Body of pancreas (tissue), 4 donors: Measurements from ENCODE around the gene ANKRD9. TPM values are rescaled to one million over a fixed set of nuclear protein-coding genes. Genes with fewer than 3 reads are reported as not detected.
A peak's percentile ranks its signal among the peaks of the same experiment; 100 is the strongest.
"Not testable (repeated sequence)": the region's sequence is repeated elsewhere in the genome, so short reads cannot be mapped to it uniquely, and the experiment has no call there.

ENCODE experiments used
- ATAC-seq: fragments of 150-250 bp; one replicate; pipeline ENCODE4 v1.9.1; 2016
- DNase-seq, 4 donors: peaks; one replicate each; pipeline ENCODE4 v3.0.0-alpha.2; 2019
- H3K27ac ChIP-seq, 4 donors: fragments of 200-600 bp; sonication (generic); 1 replicate in 3 of 4; 2 replicates in 1 of 4; pipeline versions ENCODE4 v1.5.1 to v1.6.1; 2016 to 2019; ENCODE audit warnings: mild to moderate bottlenecking in 1 of 4, mixed read lengths in 1 of 4, moderate library complexity in 1 of 4
- H3K27me3 ChIP-seq, 2 donors: fragments of 200-600 bp; sonication (generic); one replicate each; pipeline ENCODE4 v1.6.0; 2016; ENCODE audit warnings: mild to moderate bottlenecking in 1 of 2
- H3K36me3 ChIP-seq, 2 donors: fragments of 200-600 bp; sonication (generic); replicated peaks in 1 of 2; 2 replicates each; pipeline ENCODE4 v1.5.1; 2016; ENCODE audit warnings: low read depth in 2 of 2; ENCODE audit not compliant: insufficient read depth in 1 of 2
- H3K4me1 ChIP-seq: fragments of 200-600 bp; sonication (generic); one replicate; pipeline ENCODE4 v1.6.0; 2016
- H3K4me3 ChIP-seq, 2 donors: fragments of 200-600 bp; sonication (generic); 1 replicate in 1 of 2; 2 replicates in 1 of 2; pipeline ENCODE4 v1.5.1; 2016 to 2019
- H3K9me3 ChIP-seq, 3 donors: fragments of 200-600 bp; sonication (generic); 1 replicate in 2 of 3; 2 replicates in 1 of 3; pipeline ENCODE4 v1.5.1; 2016
- POLR2A ChIP-seq, 3 donors: fragments of 450-650 bp; IDR thresholded peaks; one replicate each; pipeline ENCODE4 v1.6.1; 2016; ENCODE audit warnings: antibody characterized with exemption in 3 of 3, mild to moderate bottlenecking in 2 of 3
- WGBS, 2 donors: methylation state at CpG; one replicate each; pipeline ENCODE4 v1.1.5; 2017; 5-methylcytosine and 5-hydroxymethylcytosine counted together
- intact Hi-C: fragments of 100-400 bp; cut with DNase I; formaldehyde crosslinking; loops from one replicate; pipeline ENCODE4 v1.15.1; 2023
- total RNA-seq, 2 donors: library from RNA; depleted of rRNA; stranded (reverse); fragments of >200 nt; gene quantifications; one replicate each; pipeline ENCODE4 v1.1.0, GENCODE V29; 2016
- TF ChIP-seq, protein P1 (sequence below), 7 experiments: fragments of 450-650 bp in 4 of 7; fragments of 200-600 bp in 3 of 7; sonication (generic) in 3 of 7; IDR thresholded peaks; one replicate each; pipeline ENCODE4 v1.5.1; 2016 to 2019; ENCODE audit warnings: antibody characterized with exemption in 7 of 7

ANKRD9 gene
- total RNA-seq, 2 donors from 2014 or later, result 49.8 to 87.7 TPM

DNA sequence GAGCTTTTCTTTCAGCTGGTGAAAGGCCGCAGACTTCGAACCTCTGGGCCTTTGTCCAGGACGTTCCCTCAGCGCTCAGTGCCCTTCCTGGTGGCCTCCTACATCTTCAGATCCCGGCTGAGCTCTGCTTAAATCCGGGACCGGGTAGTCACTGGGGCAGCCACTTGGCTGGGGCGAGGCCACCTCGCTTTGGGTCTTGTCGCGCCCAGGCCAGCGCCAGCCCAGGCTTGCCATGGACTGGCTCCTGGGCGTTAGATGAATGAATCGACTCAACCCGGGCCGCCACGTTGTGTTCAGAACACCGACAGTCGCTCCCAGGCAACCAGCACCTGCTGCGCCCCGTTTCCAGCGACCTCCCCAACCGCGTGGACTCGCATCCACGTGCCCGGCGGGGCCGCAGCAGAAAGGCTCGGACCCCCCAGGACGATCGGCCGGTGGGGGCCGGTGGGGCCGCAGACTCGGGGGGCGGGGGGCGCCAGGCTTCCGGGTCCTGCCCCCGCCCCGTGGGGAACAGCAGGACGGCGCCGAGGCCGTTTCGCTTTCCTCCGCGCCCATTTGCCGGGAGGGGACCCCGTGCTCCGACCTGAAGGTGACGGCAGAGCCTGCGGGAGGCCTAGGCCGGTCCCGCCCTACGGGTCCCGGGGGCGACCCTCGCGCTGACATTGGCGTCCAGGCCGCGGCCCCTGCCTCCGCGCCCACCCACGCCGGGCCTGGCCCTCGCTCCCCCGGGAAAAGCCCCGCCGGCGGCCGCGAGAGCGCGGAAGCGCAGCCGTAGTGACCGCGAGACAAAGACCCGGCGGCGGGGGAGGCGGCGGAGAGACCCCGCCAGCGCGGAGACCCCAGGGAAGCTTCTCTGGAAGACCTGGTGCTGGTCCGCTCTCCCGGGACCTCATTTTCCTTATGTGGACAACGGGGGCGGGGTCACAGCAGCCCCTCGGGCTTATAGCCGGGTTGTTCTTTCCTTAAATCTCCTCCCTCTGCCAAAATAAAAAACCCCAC, 45.5 kb upstream of the ANKRD9 start:
- intact Hi-C loops, result no loop called here
- DNase-seq (peak; percentile 51 to 65 (median 54)), ATAC-seq (peak; percentile 87)
- Histone ChIP-seq H3K27me3 (no peaks in the 10 kb centered on the region), H3K36me3 (no peaks in the 10 kb centered on the region), H3K27ac (peak overlapping the region in 3 of 4 donors; percentile 52 to 80 (median 72)), H3K4me3 (peak overlapping the region; percentile 88 to 92), H3K9me3 (no peaks in the 10 kb centered on the region), H3K4me1 (peaks cover 10% of the 10 kb centered on the region)
- TF ChIP-seq POLR2A (IDR thresholded peaks at IDR 0.05), result peak in 2 of 3 donors; percentile 23 to 25
- TF ChIP-seq, protein P1, sequence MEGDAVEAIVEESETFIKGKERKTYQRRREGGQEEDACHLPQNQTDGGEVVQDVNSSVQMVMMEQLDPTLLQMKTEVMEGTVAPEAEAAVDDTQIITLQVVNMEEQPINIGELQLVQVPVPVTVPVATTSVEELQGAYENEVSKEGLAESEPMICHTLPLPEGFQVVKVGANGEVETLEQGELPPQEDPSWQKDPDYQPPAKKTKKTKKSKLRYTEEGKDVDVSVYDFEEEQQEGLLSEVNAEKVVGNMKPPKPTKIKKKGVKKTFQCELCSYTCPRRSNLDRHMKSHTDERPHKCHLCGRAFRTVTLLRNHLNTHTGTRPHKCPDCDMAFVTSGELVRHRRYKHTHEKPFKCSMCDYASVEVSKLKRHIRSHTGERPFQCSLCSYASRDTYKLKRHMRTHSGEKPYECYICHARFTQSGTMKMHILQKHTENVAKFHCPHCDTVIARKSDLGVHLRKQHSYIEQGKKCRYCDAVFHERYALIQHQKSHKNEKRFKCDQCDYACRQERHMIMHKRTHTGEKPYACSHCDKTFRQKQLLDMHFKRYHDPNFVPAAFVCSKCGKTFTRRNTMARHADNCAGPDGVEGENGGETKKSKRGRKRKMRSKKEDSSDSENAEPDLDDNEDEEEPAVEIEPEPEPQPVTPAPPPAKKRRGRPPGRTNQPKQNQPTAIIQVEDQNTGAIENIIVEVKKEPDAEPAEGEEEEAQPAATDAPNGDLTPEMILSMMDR (IDR thresholded peaks at IDR 0.05), result no peak
- 8% methylated on average over 84 of the region's 94 CpGs; no CpG with 5 or more reads in 1 of the 2 donors for WGBS, 2 donors

DNA sequence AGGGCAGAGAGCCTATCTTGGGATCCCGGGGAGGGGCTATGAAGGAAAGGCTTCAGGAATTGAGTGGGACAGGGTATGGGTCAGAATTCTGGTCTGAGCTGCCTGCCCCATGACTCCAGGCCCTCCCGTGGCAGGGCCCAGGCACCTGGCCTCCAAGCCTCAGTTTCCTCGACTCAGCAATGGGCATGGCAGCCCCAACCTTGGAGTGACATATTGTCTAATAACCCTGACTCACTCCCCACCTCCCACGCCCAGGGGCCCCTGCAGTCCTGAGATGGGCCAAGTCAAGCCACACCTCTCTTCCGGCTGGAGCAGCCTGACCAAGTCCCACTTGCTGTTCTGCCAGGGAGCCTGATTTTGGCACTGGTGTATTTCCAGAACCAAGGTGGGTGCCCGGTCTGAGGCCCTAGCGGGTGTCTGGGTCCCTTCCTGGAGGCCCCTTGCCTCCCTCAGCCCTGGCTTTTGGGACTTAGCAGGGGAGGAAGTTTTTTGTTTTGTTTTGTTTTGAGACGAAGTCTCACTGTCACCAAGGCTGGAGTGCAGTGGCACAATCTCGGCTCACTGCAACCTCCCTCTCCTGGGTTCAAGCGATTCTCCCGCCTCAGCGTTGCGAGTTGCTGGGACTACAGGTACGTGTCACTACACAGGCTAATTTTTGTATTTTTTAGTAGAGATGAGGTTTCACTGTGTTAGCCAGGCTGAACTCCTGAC, 42.6 kb upstream of the ANKRD9 start:
- Histone ChIP-seq H3K4me1 (peaks cover 10% of the 10 kb centered on the region), H3K27me3 (no peaks in the 10 kb centered on the region), H3K9me3 (no peaks in the 10 kb centered on the region), H3K27ac (no peak overlapping the region), H3K4me3 (no peak overlapping the region), H3K36me3 (no peaks in the 10 kb centered on the region)
- ATAC-seq, result no peak
- no peak for DNase-seq
- TF ChIP-seq, protein P1 (IDR thresholded peaks at IDR 0.05), result no peak
- TF ChIP-seq POLR2A (IDR thresholded peaks at IDR 0.05), result no peak
- intact Hi-C loops, result no loop called here
- 81 to 85% methylated on average over 9 to 14 of the region's 14 CpGs for WGBS, 2 donors

DNA sequence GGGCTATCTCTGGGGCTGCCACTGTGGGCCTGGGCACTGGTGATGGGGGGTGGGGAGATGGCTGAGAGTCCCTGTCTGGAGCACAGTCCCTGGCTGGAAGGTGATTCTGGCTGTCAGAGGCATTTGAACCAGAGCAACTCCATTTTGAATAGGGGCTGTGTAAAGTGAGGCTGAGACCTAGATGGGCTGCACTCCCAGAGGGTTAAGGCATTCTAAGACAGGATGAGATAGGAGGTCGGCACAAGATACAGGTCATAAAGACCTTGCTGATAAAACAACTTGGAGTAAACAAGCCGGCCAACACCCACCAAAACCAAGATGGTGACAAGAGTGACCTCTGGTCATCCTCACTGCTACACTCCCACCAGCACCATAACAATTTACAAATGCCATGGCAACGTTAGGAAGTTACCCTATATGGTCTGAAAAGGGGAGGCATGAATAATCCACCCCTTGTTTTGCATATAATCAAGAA, 41.4 kb upstream of the ANKRD9 start:
- intact Hi-C loops, H3K27ac ChIP-seq, DNase-seq, H3K4me3 ChIP-seq, H3K36me3 ChIP-seq, H3K9me3 ChIP-seq, ATAC-seq, H3K27me3 ChIP-seq: not testable (repeated sequence)
- 47 to 56% methylated on average over 2 to 3 of the region's 3 CpGs for WGBS, 2 donors
- H3K4me1 ChIP-seq, result peaks cover 10% of the 10 kb centered on the region

DNA sequence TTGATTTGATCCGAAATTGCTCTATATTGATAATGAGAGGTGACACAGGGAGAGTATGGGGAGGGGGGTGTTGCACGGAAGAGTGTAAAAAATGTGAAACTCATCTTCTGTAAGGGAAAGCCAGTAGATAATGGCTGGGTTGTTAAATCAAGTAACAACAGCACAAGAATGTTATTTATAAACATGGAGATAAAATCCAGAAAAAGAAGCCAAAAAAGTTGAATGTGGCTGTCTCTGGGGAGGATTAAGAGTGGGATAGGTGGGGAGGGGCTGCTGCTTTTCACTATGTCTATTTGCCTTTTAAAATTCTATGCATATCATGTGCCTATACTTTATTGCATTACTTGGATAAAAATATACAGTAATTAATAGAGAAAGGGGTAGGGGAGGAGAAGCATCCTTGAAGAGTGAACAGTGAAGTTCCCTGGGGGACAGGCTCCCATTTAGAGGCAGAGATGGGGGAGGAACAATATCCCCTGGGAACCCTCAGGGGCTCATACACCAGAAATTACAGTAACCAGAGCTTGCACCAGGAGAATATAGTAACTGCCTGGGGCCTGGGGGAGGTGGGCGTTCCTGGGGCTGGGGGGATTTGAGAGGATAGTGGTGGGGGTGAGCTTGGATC, 39.2 kb upstream of the ANKRD9 start:
- no peaks in the 10 kb centered on the region for H3K36me3 ChIP-seq
- intact Hi-C loops, result no loop called here
- ATAC-seq, result no peak
- DNase-seq, result no peak
- H3K4me1 ChIP-seq, result peaks cover 15% of the 10 kb centered on the region
- TF ChIP-seq POLR2A (IDR thresholded peaks at IDR 0.05), result no peak
- TF ChIP-seq, protein P1 (IDR thresholded peaks at IDR 0.05), result no peak
- peaks cover 0 to 17% of the 10 kb centered on the region in 2 donors for H3K27me3 ChIP-seq
- 37 to 53% methylated on average over 3 of the region's 3 CpGs for WGBS, 2 donors
- no peaks in the 10 kb centered on the region for H3K9me3 ChIP-seq
- no peak overlapping the region for H3K27ac ChIP-seq
- no peak overlapping the region for H3K4me3 ChIP-seq
